GM13976 (cell line): ENCODE data around the gene IL36B.

Source experiments
- DNase-seq: peaks from one replicate; pipeline ENCODE4 v3.0.0; 2012; ENCODE audit warnings: low spot score
- in situ Hi-C: fragments of 300-500 bp; cut with MboI; formaldehyde crosslinking; loops from one replicate; pipeline ENCODE4 v1.12.0; 2022; ENCODE audit warnings: low sequenced_read_pairs, mixed read lengths, inconsistent platforms; ENCODE audit not compliant: unreplicated experiment
- TF ChIP-seq, protein P1 (sequence below): IDR thresholded peaks from 2 replicates; pipeline ENCODE4 v1.5.1; 2012; ENCODE audit warnings: borderline replicate concordance, mild to moderate bottlenecking; ENCODE audit not compliant: insufficient read depth; ENCODE audit errors: extremely low read depth, missing control alignments, control extremely low read depth

IL36B gene

DNA sequence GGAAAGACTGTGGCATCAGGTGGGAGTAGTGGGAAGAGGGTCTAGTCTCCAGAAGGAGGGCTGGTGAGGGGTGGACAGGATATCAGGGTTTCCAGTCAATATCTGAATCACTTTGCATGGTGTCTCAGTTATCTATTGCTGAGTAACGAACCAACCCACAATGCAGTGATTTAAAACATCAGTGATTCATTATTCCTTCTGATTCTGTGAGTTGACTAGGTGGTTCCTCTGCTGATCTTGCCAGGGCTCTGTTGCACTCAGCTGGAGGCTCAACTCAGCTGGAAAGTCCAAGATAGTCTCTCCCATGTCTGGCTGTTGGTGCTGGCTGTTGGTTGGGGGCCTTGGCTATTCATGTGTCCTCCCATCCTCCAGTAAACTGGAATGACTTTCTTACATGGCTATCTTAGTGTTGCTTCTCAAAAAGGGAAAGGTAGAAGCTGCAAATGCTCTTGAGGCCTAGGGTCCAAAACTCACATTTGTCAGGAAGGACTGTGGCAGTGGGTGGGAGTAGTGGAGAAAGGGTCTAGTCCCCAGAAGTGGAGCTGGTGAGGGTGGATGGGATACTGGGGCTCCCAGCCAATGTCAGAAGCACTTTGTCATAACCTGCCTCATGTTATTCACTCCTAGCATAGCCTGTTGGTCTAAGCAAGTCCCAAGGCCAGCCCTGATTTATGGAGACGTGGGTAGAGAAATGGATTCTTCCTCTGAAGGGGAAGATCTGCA, 29.0 kb upstream of the IL36B start:
- TF ChIP-seq, protein P1, sequence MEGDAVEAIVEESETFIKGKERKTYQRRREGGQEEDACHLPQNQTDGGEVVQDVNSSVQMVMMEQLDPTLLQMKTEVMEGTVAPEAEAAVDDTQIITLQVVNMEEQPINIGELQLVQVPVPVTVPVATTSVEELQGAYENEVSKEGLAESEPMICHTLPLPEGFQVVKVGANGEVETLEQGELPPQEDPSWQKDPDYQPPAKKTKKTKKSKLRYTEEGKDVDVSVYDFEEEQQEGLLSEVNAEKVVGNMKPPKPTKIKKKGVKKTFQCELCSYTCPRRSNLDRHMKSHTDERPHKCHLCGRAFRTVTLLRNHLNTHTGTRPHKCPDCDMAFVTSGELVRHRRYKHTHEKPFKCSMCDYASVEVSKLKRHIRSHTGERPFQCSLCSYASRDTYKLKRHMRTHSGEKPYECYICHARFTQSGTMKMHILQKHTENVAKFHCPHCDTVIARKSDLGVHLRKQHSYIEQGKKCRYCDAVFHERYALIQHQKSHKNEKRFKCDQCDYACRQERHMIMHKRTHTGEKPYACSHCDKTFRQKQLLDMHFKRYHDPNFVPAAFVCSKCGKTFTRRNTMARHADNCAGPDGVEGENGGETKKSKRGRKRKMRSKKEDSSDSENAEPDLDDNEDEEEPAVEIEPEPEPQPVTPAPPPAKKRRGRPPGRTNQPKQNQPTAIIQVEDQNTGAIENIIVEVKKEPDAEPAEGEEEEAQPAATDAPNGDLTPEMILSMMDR, result no peak
- DNase-seq, result no peak
- in situ Hi-C loops, result no loop called here

DNA sequence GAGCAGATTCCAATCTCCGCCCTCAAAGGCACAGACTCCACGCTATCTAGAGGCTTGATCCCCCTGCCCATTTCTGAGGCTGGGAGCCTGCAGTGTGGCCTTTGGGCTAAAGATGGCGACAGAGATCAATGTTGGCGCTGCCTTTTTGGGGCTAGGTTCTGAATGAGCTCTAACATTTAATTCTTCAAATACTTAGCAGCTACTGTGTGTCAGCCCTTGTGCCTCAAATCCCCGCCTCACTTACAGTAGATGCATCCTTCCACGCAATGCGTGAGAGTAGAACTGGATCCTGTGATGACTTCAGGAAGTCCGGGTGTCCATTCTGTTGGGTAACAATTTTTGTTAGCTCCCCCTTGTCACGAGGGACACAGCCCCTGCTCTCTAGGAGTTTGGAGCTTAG, 27.5 kb upstream of the IL36B start:
- in situ Hi-C loops, result no loop called here
- TF ChIP-seq, protein P1, result peak; percentile 68
- DNase-seq, result peak; percentile 43

DNA sequence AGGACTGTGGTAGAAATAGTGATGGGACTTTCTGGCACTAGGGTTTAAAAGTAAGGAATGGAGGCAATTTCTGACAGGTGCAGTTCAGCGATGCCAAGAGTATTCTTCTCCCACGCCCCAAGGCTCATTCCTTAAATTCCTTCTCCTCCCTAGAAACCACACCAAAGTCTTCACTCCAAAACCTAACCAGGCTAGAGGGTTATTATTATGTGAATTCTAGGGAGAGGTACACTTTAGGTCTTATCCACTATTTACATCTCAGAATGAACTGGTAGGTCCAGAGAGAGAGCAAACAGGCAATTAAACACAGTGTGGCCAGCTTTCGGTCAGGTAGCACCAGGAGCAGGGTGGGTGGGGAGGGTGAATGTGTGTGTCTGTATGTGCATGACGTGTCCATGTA, 26.5 kb upstream of the IL36B start:
- TF ChIP-seq, protein P1, result no peak
- no peak for DNase-seq
- in situ Hi-C loops, result no loop called here

DNA sequence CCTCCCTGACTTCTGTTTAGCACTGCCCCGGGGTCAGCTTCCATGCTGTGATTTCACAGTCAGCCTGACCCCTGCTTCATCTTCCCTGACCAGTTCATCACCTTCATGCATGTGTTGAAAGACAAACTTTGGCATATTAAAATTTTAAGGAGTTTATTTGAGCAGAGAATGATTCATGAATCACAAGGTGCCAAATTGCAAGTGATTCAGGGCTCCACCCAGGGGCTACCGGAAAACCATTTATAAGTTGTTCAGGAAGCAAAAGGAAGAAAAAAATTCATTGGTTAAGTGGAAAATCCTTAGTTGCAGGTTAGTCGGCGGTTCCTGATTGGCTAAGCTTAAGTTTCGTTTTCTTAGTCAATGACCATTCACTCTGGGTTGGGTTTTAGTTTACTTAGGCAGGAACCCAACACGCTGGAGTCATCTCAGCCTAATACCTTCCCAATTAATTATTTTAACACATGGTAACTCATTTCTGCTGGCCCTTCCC, 25.7 kb upstream of the IL36B start:
- DNase-seq, result no peak

DNA sequence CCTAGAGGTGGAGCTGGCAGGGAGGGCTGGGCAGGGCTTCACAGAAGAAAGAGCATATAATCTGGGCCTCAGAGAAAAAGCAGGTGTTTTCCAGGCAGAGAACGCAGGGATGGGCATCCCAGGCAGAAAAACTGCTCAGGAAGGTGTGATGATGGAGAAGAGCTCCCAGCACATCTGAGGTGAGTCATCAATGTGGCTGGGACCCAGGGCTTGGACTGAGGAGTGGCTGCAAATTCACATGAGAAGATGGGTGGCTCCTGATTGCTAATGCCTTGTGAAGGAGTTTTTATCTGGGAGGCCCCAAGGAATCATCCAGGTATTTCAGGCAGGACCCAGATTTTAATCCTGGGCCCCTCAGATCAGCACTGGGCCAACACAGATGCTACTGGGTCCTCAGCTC, 25.3 kb upstream of the IL36B start:
- in situ Hi-C loops, result no loop called here
- no peak for DNase-seq
- TF ChIP-seq, protein P1, result no peak

More for the DNA sequence above, 25.7 kb upstream of the IL36B start:
- in situ Hi-C loops, result no loop called here
- TF ChIP-seq, protein P1, result no peak

DNA sequence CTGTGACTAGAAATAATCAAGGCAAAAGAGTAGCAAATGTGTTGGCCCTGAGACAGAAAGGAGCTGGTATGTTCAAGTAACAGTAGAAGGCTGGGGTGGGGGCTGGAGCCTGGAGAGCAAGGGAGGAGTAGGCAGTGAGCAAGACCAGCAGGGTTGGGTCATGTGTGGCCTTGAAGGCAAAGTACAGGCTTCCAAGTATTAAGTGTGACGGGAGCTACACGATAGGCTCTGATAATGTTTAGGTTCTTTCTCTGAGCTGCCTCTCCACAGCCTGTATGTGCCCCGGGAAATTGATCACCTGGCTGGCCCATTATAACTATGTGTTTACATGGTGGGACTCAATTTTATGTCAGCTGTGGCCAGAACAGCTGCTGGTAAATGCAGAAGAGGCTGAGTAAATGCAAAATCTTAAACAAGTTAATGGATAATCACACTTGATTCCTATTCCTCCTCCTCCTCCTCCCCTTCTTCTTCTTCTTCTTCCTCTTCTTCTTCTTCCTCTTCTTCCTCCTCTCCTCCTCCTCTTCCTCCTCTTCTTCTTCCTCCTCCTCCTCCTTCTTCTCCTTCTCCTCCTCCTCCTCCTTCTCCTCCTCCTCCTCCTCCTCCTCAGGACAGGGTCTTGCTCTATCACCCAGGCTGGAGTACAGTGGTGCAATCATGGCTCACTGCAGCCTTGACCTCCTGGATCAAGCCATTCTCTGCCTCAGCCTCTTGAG, 24.4 kb upstream of the IL36B start:
- DNase-seq, result no peak
- TF ChIP-seq, protein P1, result no peak
- in situ Hi-C loops, result no loop called here
